Neutrophil (primary cell): ENCODE data around the gene CRAMP1.

Source experiments
- H3K27ac ChIP-seq: fragments of 200-600 bp; sonication (generic); 2 replicates; pipeline ENCODE4 v1.5.1; 2016; ENCODE audit warnings: mild to moderate bottlenecking, moderate library complexity
- H3K27me3 ChIP-seq: fragments of 200-600 bp; sonication (generic); 2 replicates; pipeline ENCODE4 v1.6.0; 2016; ENCODE audit warnings: mild to moderate bottlenecking
- H3K36me3 ChIP-seq: fragments of 200-600 bp; sonication (generic); 2 replicates; pipeline ENCODE4 v1.5.1; 2017
- H3K4me1 ChIP-seq, 2 experiments: fragments of 200-600 bp in 1 of 2; sonication (generic) in 1 of 2; 1 replicate in 1 of 2; 2 replicates in 1 of 2; pipeline versions ENCODE4 v1.5.1 to v1.6.1; 2013 to 2016; ENCODE audit warnings: low read depth in 1 of 2, low read length in 1 of 2, mild to moderate bottlenecking in 1 of 2, moderate library complexity in 1 of 2; ENCODE audit not compliant: control insufficient read depth in 1 of 2, insufficient read depth in 1 of 2
- H3K4me3 ChIP-seq, 2 experiments: fragments of 200-600 bp in 1 of 2; sonication (generic) in 1 of 2; 1 replicate in 1 of 2; 2 replicates in 1 of 2; pipeline ENCODE4 v1.5.1; 2013 to 2016; ENCODE audit warnings: low read depth in 1 of 2, low read length in 1 of 2, mild to moderate bottlenecking in 1 of 2, moderate library complexity in 1 of 2
- H3K9me3 ChIP-seq: fragments of 200-600 bp; sonication (generic); 2 replicates; pipeline ENCODE4 v1.5.1; 2016
- CTCF ChIP-seq: fragments of 200-600 bp; sonication (generic); IDR thresholded peaks from 2 replicates; pipeline ENCODE4 v1.5.1; 2016; ENCODE audit warnings: antibody characterized with exemption

CRAMP1 gene

GRCh38 chr16:1688807-1689560 is 76.8 kb downstream of the CRAMP1 start:
- no peak for TF ChIP-seq CTCF
- H3K4me1 ChIP-seq, result no peaks in the 10 kb centered on the region
- H3K36me3 ChIP-seq, result peaks cover 54% of the 10 kb centered on the region
- H3K9me3 ChIP-seq, result no peaks in the 10 kb centered on the region
- no peak overlapping the region for H3K27ac ChIP-seq
- H3K27me3 ChIP-seq, result no peaks in the 10 kb centered on the region
- H3K4me3 ChIP-seq, result no peak overlapping the region

- H3K27ac ChIP-seq, result no peak overlapping the region
- H3K4me3 ChIP-seq, result no peak overlapping the region
- H3K4me1 ChIP-seq, result no peaks in the 10 kb centered on the region
Measured at GRCh38 chr16:1689853-1690252, 77.7 kb downstream of the CRAMP1 start.

GRCh38 chr16:1690810-1691209 is 78.7 kb downstream of the CRAMP1 start:
- TF ChIP-seq CTCF, result no peak
- Histone ChIP-seq H3K36me3 (peaks cover 54% of the 10 kb centered on the region), H3K4me1 (no peaks in the 10 kb centered on the region), H3K9me3 (no peaks in the 10 kb centered on the region), H3K27ac (no peak overlapping the region), H3K4me3 (no peak overlapping the region), H3K27me3 (no peaks in the 10 kb centered on the region)

More at GRCh38 chr16:1689853-1690252, 77.7 kb downstream of the CRAMP1 start:
- Histone ChIP-seq H3K36me3 (peaks cover 54% of the 10 kb centered on the region), H3K9me3 (no peaks in the 10 kb centered on the region), H3K27me3 (no peaks in the 10 kb centered on the region)
- TF ChIP-seq CTCF, result no peak

DNA sequence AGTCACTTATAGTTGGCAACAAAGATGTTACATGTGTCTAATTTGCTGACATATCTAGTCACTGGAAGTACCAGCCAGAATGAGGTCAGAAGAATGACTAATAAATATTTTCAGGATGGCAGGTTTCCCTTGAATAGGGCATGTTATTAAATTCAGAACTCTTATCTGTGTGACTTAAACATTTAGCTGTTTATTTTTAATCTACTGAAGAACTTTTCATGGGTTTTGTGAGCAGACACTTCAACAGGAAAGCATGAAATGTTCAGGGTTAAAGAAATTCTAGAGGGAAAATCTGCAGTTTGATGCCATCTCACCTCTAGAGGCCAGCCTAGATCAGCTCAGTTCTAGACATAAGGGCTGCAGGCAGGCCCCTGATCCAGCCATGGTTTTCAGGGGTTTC is 79.1 kb downstream of the CRAMP1 start:
- Histone ChIP-seq H3K27me3 (no peaks in the 10 kb centered on the region), H3K4me1 (no peaks in the 10 kb centered on the region), H3K9me3 (no peaks in the 10 kb centered on the region), H3K36me3 (peaks cover 53% of the 10 kb centered on the region), H3K4me3 (no peak overlapping the region), H3K27ac (no peak overlapping the region)
- TF ChIP-seq CTCF, result no peak

DNA sequence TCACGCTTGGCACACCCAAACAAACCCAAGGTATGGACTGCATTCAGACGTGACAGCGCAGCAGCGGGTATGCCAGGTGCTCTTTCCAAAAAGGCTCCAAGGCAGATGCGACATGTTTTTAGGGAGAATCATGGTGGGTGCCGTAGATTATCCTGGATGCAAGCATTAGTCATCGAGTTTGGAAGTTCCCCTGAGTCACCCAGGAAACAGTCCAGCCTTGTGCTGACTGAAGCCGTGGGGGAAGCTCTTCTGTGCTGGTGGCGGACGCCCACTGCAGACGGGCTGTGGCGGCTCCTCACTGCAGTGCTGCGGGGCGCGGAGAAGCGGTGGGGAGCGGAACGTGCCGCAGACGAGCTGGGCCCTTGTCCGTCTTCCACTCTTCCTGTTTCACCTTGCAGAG is 79.8 kb downstream of the CRAMP1 start:
- no peak for TF ChIP-seq CTCF
- no peak overlapping the region for H3K27ac ChIP-seq
- no peaks in the 10 kb centered on the region for H3K9me3 ChIP-seq
- no peaks in the 10 kb centered on the region for H3K4me1 ChIP-seq
- peaks cover 48% of the 10 kb centered on the region for H3K36me3 ChIP-seq
- no peaks in the 10 kb centered on the region for H3K27me3 ChIP-seq
- H3K4me3 ChIP-seq, result no peak overlapping the region
